Loucy (cell line): ENCODE measurements around the gene MUC20.

ENCODE experiments used
- EZH2phosphoT487 ChIP-seq: fragments of 200-600 bp; IDR thresholded peaks from 2 replicates; pipeline ENCODE4 v1.6.1; 2018; ENCODE audit warnings: antibody characterized with exemption, mild to moderate bottlenecking, moderate library complexity, borderline replicate concordance
- TF ChIP-seq, protein P1 (sequence below): fragments of 200-600 bp; sonication (generic); conservative IDR thresholded peaks from 2 replicates; pipeline ENCODE4 v1.5.1; 2014; ENCODE audit warnings: mild to moderate bottlenecking, antibody characterized with exemption, low read length

DNA sequence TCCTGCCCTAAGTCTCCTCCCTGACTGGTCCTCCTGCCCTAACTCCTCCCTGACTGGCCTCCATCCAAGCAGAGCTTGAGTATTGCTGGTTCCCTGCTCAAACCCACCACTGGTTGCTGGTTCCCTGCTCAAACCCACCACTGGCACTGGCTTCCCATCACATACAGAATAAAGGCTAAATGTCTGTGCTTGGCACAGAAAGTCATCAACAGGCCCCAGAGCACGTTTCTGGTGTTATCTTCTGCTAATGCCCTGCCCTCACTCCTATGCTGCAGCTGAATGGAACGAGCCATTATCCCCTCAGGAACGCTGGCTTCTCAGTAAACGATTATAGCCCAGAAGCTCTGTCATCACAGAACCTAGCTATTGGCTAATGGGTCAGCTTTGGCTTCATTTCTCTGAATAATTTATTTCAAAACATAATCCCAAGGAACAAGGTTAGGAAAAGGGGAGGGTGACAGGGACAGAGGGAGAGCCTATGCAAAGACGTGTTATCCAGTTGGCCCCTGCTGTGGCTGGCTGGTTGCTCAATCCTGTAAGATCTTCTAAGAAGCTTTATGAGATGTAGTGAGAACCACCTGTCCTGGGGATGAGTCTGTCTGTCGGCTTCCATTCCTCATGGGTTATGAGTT, 6.3 kb upstream of the MUC20 start:
- TF ChIP-seq, protein P1, sequence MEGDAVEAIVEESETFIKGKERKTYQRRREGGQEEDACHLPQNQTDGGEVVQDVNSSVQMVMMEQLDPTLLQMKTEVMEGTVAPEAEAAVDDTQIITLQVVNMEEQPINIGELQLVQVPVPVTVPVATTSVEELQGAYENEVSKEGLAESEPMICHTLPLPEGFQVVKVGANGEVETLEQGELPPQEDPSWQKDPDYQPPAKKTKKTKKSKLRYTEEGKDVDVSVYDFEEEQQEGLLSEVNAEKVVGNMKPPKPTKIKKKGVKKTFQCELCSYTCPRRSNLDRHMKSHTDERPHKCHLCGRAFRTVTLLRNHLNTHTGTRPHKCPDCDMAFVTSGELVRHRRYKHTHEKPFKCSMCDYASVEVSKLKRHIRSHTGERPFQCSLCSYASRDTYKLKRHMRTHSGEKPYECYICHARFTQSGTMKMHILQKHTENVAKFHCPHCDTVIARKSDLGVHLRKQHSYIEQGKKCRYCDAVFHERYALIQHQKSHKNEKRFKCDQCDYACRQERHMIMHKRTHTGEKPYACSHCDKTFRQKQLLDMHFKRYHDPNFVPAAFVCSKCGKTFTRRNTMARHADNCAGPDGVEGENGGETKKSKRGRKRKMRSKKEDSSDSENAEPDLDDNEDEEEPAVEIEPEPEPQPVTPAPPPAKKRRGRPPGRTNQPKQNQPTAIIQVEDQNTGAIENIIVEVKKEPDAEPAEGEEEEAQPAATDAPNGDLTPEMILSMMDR = no peak
- no peak for TF ChIP-seq EZH2phosphoT487
